GM23338 (cell line): Measurements from ENCODE around the gene COQ3. TPM values are rescaled to one million over a fixed set of nuclear protein-coding genes. Genes with fewer than 3 reads are reported as not detected.

Source experiments
- ATAC-seq: fragments of 200-7000 bp; cut with Tn5 transposase; 3 replicates; pipeline ENCODE4 v1.9.1; 2020
- DNase-seq: peaks from one replicate; pipeline ENCODE4 v3.0.0-alpha.2; 2015; ENCODE audit warnings: low spot score
- H2AFZ ChIP-seq: fragments of 200-600 bp; sonication (generic); 2 replicates; pipeline ENCODE4 v1.8.0; 2016; ENCODE audit warnings: antibody characterized with exemption, mild to moderate bottlenecking, moderate library complexity
- H3F3A ChIP-seq: fragments of 200-600 bp; sonication (generic); replicated peaks from 2 replicates; pipeline ENCODE4 v1.8.0; 2017; ENCODE audit warnings: antibody characterized with exemption, mixed run types, low read depth
- H3K27ac ChIP-seq: fragments of 200-600 bp; sonication (generic); 2 replicates; pipeline ENCODE4 v1.6.1; 2016; ENCODE audit warnings: low read depth
- H3K27me3 ChIP-seq: fragments of 200-600 bp; sonication (generic); 2 replicates; pipeline ENCODE4 v1.8.0; 2016; ENCODE audit warnings: mild to moderate bottlenecking, mixed run types, moderate library complexity; ENCODE audit not compliant: insufficient read depth
- H3K36me3 ChIP-seq: fragments of 200-600 bp; sonication (generic); 2 replicates; pipeline ENCODE4 v1.8.0; 2016; ENCODE audit warnings: mild to moderate bottlenecking; ENCODE audit not compliant: insufficient read depth
- H3K4me1 ChIP-seq: fragments of 200-600 bp; sonication (generic); 2 replicates; pipeline ENCODE4 v1.8.0; 2016; ENCODE audit warnings: mild to moderate bottlenecking, moderate library complexity; ENCODE audit not compliant: insufficient read depth
- H3K4me2 ChIP-seq: fragments of 200-600 bp; sonication (generic); 2 replicates; pipeline ENCODE4 v1.7.1; 2017; ENCODE audit warnings: mixed run types
- H3K4me3 ChIP-seq: fragments of 200-600 bp; sonication (generic); 2 replicates; pipeline ENCODE4 v1.6.1; 2016; ENCODE audit warnings: mixed run types
- H3K79me2 ChIP-seq: fragments of 200-600 bp; sonication (generic); replicated peaks from 2 replicates; pipeline ENCODE4 v1.8.0; 2017; ENCODE audit warnings: mild to moderate bottlenecking; ENCODE audit not compliant: insufficient read depth
- H3K9me2 ChIP-seq: fragments of 200-600 bp; sonication (generic); 2 replicates; pipeline ENCODE4 v1.8.0; 2017; ENCODE audit not compliant: insufficient read depth
- H4K20me1 ChIP-seq: fragments of 200-600 bp; sonication (generic); replicated peaks from 2 replicates; pipeline ENCODE4 v1.8.0; 2017; ENCODE audit warnings: mild to moderate bottlenecking; ENCODE audit not compliant: insufficient read depth
- H3K27ac Mint-ChIP-seq: 2 replicates; pipeline ENCODE4 v1.8.0; 2020; ENCODE audit warnings: inconsistent platforms, mild to moderate bottlenecking, moderate library complexity, mixed read lengths
- H3K27me3 Mint-ChIP-seq: 3 replicates; pipeline ENCODE4 v1.8.0; 2022; ENCODE audit warnings: low read depth, mild to moderate bottlenecking, moderate library complexity, mixed read lengths, inconsistent platforms; ENCODE audit not compliant: insufficient read depth, poor library complexity
- H3K36me3 Mint-ChIP-seq: 3 replicates; pipeline ENCODE4 v1.8.0; 2021; ENCODE audit warnings: low read depth, mild to moderate bottlenecking, inconsistent platforms, moderate library complexity, mixed read lengths
- H3K4me1 Mint-ChIP-seq: 3 replicates; pipeline ENCODE4 v1.8.0; 2020; ENCODE audit warnings: mild to moderate bottlenecking, inconsistent platforms, mixed read lengths
- H3K4me3 Mint-ChIP-seq: 3 replicates; pipeline ENCODE4 v1.8.0; 2021; ENCODE audit warnings: moderate library complexity, mild to moderate bottlenecking, inconsistent platforms, mixed read lengths
- H3K9me3 Mint-ChIP-seq: 3 replicates; pipeline ENCODE4 v1.8.0; 2020; ENCODE audit warnings: moderate library complexity, mild to moderate bottlenecking, inconsistent platforms, mixed read lengths
- STAT1 ChIP-seq: IDR thresholded peaks from one replicate; pipeline ENCODE4 v1.6.1; 2016; ENCODE audit warnings: antibody characterized with exemption; ENCODE audit not compliant: unreplicated experiment
- ZNF114 ChIP-seq: fragments of 250-450 bp; sonication (Bioruptor Pico); IDR thresholded peaks from 2 replicates; pipeline ENCODE4 v1.5.0; 2020; ENCODE audit warnings: mild to moderate bottlenecking, moderate library complexity
- polyA plus RNA-seq: library from polyadenylated mRNA; unstranded; fragments of >200 nt; fragmentation: Nextera tagmentation; extraction: Ambion mirVana; gene quantifications from 2 replicates; pipeline ENCODE4 v1.2.1, GENCODE V29; 2016
- total RNA-seq: library from RNA; depleted of rRNA; stranded (reverse); fragments of >200 nt; shearing (Covaris generic); gene quantifications from 2 replicates; pipeline ENCODE4 v1.2.3, GENCODE V29; 2014; rRNA removed
- TF ChIP-seq, protein P1 (sequence below), 2 experiments: fragments of 200-600 bp in 1 of 2; sonication (generic) in 1 of 2; conservative IDR thresholded peaks; 2 replicates each; pipeline versions ENCODE4 v1.5.1 to v1.6.1; 2016 to 2017; ENCODE audit warnings: antibody characterized with exemption in 2 of 2, low read depth in 2 of 2, mild to moderate bottlenecking in 2 of 2, moderate library complexity in 1 of 2

The COQ3 gene
- total and polyA plus RNA-seq, 2 experiments from 2014 or later = 11.8 to 22.5 TPM

DNA sequence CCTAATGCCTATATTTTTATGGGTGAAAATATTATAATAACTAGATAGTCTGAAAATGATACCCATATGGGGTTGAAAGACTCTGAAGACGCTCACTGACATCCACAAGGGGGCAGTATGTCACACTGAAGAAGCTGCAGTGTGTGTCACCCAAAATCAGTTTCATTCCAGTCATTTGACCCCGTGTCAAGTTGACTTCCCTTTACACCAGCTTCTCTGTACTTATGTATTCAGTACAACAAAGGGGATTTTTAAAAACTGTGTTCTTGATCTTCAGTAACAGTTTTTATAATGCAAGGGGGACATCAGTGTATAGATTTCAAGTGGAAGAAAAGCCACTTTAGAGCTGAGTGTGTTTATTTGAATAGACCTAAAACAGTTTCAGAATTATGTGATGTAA is 63.8 kb downstream of the COQ3 start:
- H3K36me3 ChIP-seq = no peaks in the 10 kb centered on the region
- H3K4me3 Mint-ChIP-seq = no peak overlapping the region
- H2AFZ ChIP-seq = no peak overlapping the region
- no peak overlapping the region for H3K4me3 ChIP-seq
- ATAC-seq (peak; percentile 74), DNase-seq (peak; percentile 86)
- H3K79me2 ChIP-seq = no peaks in the 10 kb centered on the region
- peaks cover 6% of the 10 kb centered on the region; the same call in 2 of the 3 replicates for H3K4me1 Mint-ChIP-seq
- no peaks in the 10 kb centered on the region; the same call in 1 of the 2 replicates for H4K20me1 ChIP-seq
- H3F3A ChIP-seq = no peaks in the 10 kb centered on the region
- H3K27ac ChIP-seq = no peak overlapping the region
- H3K4me1 ChIP-seq = peaks cover 4% of the 10 kb centered on the region
- H3K9me2 ChIP-seq = peaks cover 11% of the 10 kb centered on the region; the same call in 1 of the 2 replicates
- H3K4me2 ChIP-seq = no peak overlapping the region
- no peaks in the 10 kb centered on the region for H3K36me3 Mint-ChIP-seq
- H3K27ac Mint-ChIP-seq = no peak overlapping the region
- no peaks in the 10 kb centered on the region for H3K27me3 ChIP-seq
- no peaks in the 10 kb centered on the region for H3K9me3 Mint-ChIP-seq
- TF ChIP-seq, protein P1, sequence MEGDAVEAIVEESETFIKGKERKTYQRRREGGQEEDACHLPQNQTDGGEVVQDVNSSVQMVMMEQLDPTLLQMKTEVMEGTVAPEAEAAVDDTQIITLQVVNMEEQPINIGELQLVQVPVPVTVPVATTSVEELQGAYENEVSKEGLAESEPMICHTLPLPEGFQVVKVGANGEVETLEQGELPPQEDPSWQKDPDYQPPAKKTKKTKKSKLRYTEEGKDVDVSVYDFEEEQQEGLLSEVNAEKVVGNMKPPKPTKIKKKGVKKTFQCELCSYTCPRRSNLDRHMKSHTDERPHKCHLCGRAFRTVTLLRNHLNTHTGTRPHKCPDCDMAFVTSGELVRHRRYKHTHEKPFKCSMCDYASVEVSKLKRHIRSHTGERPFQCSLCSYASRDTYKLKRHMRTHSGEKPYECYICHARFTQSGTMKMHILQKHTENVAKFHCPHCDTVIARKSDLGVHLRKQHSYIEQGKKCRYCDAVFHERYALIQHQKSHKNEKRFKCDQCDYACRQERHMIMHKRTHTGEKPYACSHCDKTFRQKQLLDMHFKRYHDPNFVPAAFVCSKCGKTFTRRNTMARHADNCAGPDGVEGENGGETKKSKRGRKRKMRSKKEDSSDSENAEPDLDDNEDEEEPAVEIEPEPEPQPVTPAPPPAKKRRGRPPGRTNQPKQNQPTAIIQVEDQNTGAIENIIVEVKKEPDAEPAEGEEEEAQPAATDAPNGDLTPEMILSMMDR (conservative IDR thresholded peaks at IDR 0.05; ENCODE audit: low read depth in 2 of 2) = peak; percentile 88 to 95
- no peak for TF ChIP-seq ZNF114 (CRISPR knock-in tag)
- H3K27me3 Mint-ChIP-seq = peaks cover 3% of the 10 kb centered on the region

DNA sequence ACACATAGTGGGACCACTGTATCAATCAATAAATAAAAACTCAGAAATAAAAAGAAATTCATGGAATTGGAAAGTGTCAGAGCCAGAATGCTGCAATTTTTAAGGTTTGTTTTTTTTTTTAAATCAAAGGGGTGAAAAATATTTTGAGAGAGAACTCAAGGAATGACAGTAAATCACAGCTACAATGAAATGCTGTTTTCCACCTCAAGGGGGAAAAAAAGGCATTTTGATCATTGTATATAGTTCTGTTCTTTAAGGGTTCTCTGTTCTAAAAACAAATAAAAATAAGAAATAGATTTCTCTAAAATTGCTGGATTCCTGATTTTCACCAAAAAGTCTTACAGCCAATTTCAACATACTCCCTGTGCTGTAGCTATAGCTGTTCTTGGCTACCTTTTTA is 69.0 kb downstream of the COQ3 start:
- peaks cover 11% of the 10 kb centered on the region; the same call in 1 of the 2 replicates for H3K9me2 ChIP-seq
- H3K4me1 ChIP-seq = peaks cover 4% of the 10 kb centered on the region; the same call in 1 of the 2 replicates
- no peak for DNase-seq
- no peaks in the 10 kb centered on the region for H3K27me3 ChIP-seq
- 0 out of 2 replicates have a peak overlapping the region, but pooled peaks have one; percentile 10 for H3K4me2 ChIP-seq
- H3K79me2 ChIP-seq = no peaks in the 10 kb centered on the region
- Mint-ChIP-seq H3K27ac (no peak overlapping the region), H3K36me3 (no peaks in the 10 kb centered on the region), H3K27me3 (no peaks in the 10 kb centered on the region), H3K9me3 (no peaks in the 10 kb centered on the region), H3K4me3 (no peak overlapping the region), H3K4me1 (peaks cover 5% of the 10 kb centered on the region; the same call in 2 of the 3 replicates)
- H2AFZ ChIP-seq = no peak overlapping the region
- no peak overlapping the region for H3K27ac ChIP-seq
- H3F3A ChIP-seq = no peaks in the 10 kb centered on the region
- H4K20me1 ChIP-seq = no peaks in the 10 kb centered on the region; the same call in 1 of the 2 replicates
- H3K36me3 ChIP-seq = 0 out of 2 replicates have a peak, but pooled peaks cover 3% of the 10 kb centered on the region
- no peak for ATAC-seq
- H3K4me3 ChIP-seq = no peak overlapping the region
- TF ChIP-seq, protein P1 (conservative IDR thresholded peaks at IDR 0.05; ENCODE audit: low read depth in 2 of 2) = peak in 1 of 2 experiments; percentile 25; a peak in 1 of 4 replicates
- no peak for TF ChIP-seq STAT1

Other genes starting within 250 kb of the COQ3 start
- gene FAXC, start 44.5 kb downstream of the COQ3 start, total RNA-seq = 10.5 and 18.3 TPM in 2 replicates
- 15.2 and 15.7 TPM in 2 replicates for gene FAXC, start 44.5 kb downstream of the COQ3 start, polyA plus RNA-seq
- gene PNISR, start 31.1 kb upstream of the COQ3 start, total RNA-seq = 124 and 135 TPM in 2 replicates
- gene PNISR, start 31.1 kb upstream of the COQ3 start, polyA plus RNA-seq = 241 and 270 TPM in 2 replicates
- 24.9 and 27.1 TPM in 2 replicates for gene USP45, start 121.2 kb upstream of the COQ3 start, total RNA-seq
- 14.9 and 18.2 TPM in 2 replicates for gene USP45, start 121.2 kb upstream of the COQ3 start, polyA plus RNA-seq
- 143 and 175 TPM in 2 replicates for gene CCNC, start 174.5 kb upstream of the COQ3 start, total RNA-seq
- gene CCNC, start 174.5 kb upstream of the COQ3 start, polyA plus RNA-seq = 96.7 and 108 TPM in 2 replicates
- 0.10 and 0.27 TPM in 2 replicates for gene PRDM13, start 212.6 kb upstream of the COQ3 start, total RNA-seq
- gene PRDM13, start 212.6 kb upstream of the COQ3 start, polyA plus RNA-seq = 0.08 TPM in 1 of 2 replicates, not detected in the other